ENCODE measurements around the gene BICD1. TPM values are rescaled to one million over a fixed set of nuclear protein-coding genes. Genes with fewer than 3 reads are reported as not detected.

The BICD1 gene
- total and polyA plus RNA-seq, 2 of the 13 experiments (the other 11 are each of a cell fraction or from before 2014, with no cell fraction given): 4.5 to 5.2 TPM

GRCh38 chr12:32120419-32120818 lies 13.8 kb downstream of the BICD1 start:
- no peaks in the 10 kb centered on the region for H3K9me3 ChIP-seq (ENCODE audit: low read length)
- ATAC-seq: no peak
- POLR2A ChIA-PET: no interaction called here

GRCh38 chr12:32124637-32125036 lies 18.0 kb downstream of the BICD1 start:
- Histone ChIP-seq H2AFZ (ENCODE audit: low read length) (no peak overlapping the region), H3K36me3 (replicated peaks in 1 of 2; ENCODE audit: control insufficient read depth in 1 of 2, insufficient read depth in 2 of 2, low read length in 2 of 2) (no peaks in the 10 kb centered on the region), H3K27ac (ENCODE audit: extremely low read length, insufficient read depth, low read length) (no peak overlapping the region), H3K4me3 (replicated peaks in 1 of 3; ENCODE audit: insufficient read depth in 1 of 3, low read depth in 2 of 3, low read length in 3 of 3) (no peak overlapping the region), H3K9ac (ENCODE audit: insufficient read depth, low read depth, low read length) (no peak overlapping the region), H3K4me1 (ENCODE audit: insufficient read depth, low read length) (no peaks in the 10 kb centered on the region), H4K20me1 (ENCODE audit: insufficient read depth, low read length) (no peaks in the 10 kb centered on the region), H3K79me2 (ENCODE audit: insufficient read depth, low read length) (no peaks in the 10 kb centered on the region), H3K9me3 (ENCODE audit: low read length) (no peaks in the 10 kb centered on the region), H3K4me2 (ENCODE audit: low read depth, low read length) (no peak overlapping the region), H3K27me3 (ENCODE audit: control insufficient read depth in 1 of 2, insufficient read depth in 2 of 2, low read length in 2 of 2) (no peaks in the 10 kb centered on the region)
- BruUV-seq (replicated peaks): no TSS peak
- TF ChIP-seq FOXO1 (CRISPR knock-in tag; IDR thresholded peaks at IDR 0.05) (no peak), KDM5B (CRISPR knock-in tag; IDR thresholded peaks at IDR 0.05; ENCODE audit: borderline replicate concordance) (no peak), MAF1 (CRISPR knock-in tag; IDR thresholded peaks at IDR 0.05; ENCODE audit: borderline replicate concordance) (no peak), WIZ (CRISPR knock-in tag; IDR thresholded peaks at IDR 0.05) (no peak), ZNF232 (CRISPR knock-in tag; IDR thresholded peaks at IDR 0.05; ENCODE audit: borderline replicate concordance) (no peak), IRF2 (CRISPR knock-in tag; IDR thresholded peaks at IDR 0.05) (no peak), PPARG (CRISPR knock-in tag; conservative IDR thresholded peaks at IDR 0.05) (no peak), ZNF17 (CRISPR knock-in tag; IDR thresholded peaks at IDR 0.05) (no peak)
- in situ Hi-C loops (cut with HindIII; ENCODE audit: extremely low pct_ligation_motif_present, low pct_unique_long_range_greater_than_20kb): no loop called here
- no peak for FAIRE-seq
- ATAC-seq: no peak
- POLR2A ChIA-PET: no interaction called here
- DNase-seq (ENCODE audit: low spot score): no peak
- CTCF ChIA-PET (ENCODE audit: low intra/inter-chr PET ratio, low total read pairs): no interaction called here
- intact Hi-C loops (cut with micrococcal nuclease; ENCODE audit: unreplicated experiment): no loop called here
- WGBS (ENCODE audit: low lambda C conversion rate): 65% methylated on average over 1 of the region's 1 CpG

More at GRCh38 chr12:32120419-32120818, 13.8 kb downstream of the BICD1 start:
- in situ Hi-C loops (cut with HindIII; ENCODE audit: extremely low pct_ligation_motif_present, low pct_unique_long_range_greater_than_20kb) (no loop called here), intact Hi-C loops (cut with micrococcal nuclease; ENCODE audit: unreplicated experiment) (no loop called here)
- Histone ChIP-seq H3K79me2 (ENCODE audit: insufficient read depth, low read length) (no peaks in the 10 kb centered on the region), H3K36me3 (replicated peaks in 1 of 2; ENCODE audit: control insufficient read depth in 1 of 2, insufficient read depth in 2 of 2, low read length in 2 of 2) (no peaks in the 10 kb centered on the region), H3K27me3 (ENCODE audit: control insufficient read depth in 1 of 2, insufficient read depth in 2 of 2, low read length in 2 of 2) (no peaks in the 10 kb centered on the region), H3K4me2 (ENCODE audit: low read depth, low read length) (no peak overlapping the region), H2AFZ (ENCODE audit: low read length) (no peak overlapping the region), H3K4me3 (replicated peaks in 1 of 3; ENCODE audit: insufficient read depth in 1 of 3, low read depth in 2 of 3, low read length in 3 of 3) (no peak overlapping the region), H3K4me1 (ENCODE audit: insufficient read depth, low read length) (no peaks in the 10 kb centered on the region), H3K27ac (ENCODE audit: extremely low read length, insufficient read depth, low read length) (no peak overlapping the region), H4K20me1 (ENCODE audit: insufficient read depth, low read length) (no peaks in the 10 kb centered on the region), H3K9ac (ENCODE audit: insufficient read depth, low read depth, low read length) (no peak overlapping the region)
- FAIRE-seq (no peak), DNase-seq (ENCODE audit: low spot score) (no peak)
- TF ChIP-seq MAFF (IDR thresholded peaks at IDR 0.05; ENCODE audit: low read depth, low read length) (peak; percentile 23; the same call in 1 of the 2 replicates), AKAP8 (CRISPR knock-in tag; IDR thresholded peaks at IDR 0.05) (no peak), MAFK (conservative IDR thresholded peaks at IDR 0.05 in 1 of 2, IDR thresholded peaks at IDR 0.05 in 1 of 2; ENCODE audit: low read length in 2 of 2) (peak in 1 of 2 experiments; percentile 56; a peak in 2 of 4 replicates)
- BruUV-seq (replicated peaks): no TSS peak
- CTCF ChIA-PET (ENCODE audit: low intra/inter-chr PET ratio, low total read pairs): no interaction called here
- 95% methylated on average over 2 of the region's 2 CpGs for WGBS (ENCODE audit: low lambda C conversion rate)

Data from HepG2 (cell line).